Spleen (tissue), 11 donors: ENCODE results near the gene KIF21B. TPM values are rescaled to one million over a fixed set of nuclear protein-coding genes. Genes with fewer than 3 reads are reported as not detected.

ENCODE experiments used
- DNase-seq: peaks from one replicate; pipeline ENCODE4 v3.0.0-alpha.2; 2020
- H3K27ac ChIP-seq, 8 donors: fragments of 200-600 bp; sonication (generic) in 7 of 8; 1 replicate in 4 of 8; 2 replicates in 4 of 8; pipeline versions ENCODE4 v1.5.0 to v1.8.0; 2016 to 2021; ENCODE audit warnings: inconsistent platforms in 4 of 8, mild to moderate bottlenecking in 4 of 8, moderate library complexity in 1 of 8
- H3K27me3 ChIP-seq, 7 donors: fragments of 200-600 bp; sonication (generic) in 6 of 7; replicated peaks in 1 of 7; 1 replicate in 4 of 7; 2 replicates in 3 of 7; pipeline versions ENCODE4 v1.5.0 to v1.8.0; 2016 to 2021; ENCODE audit warnings: inconsistent platforms in 3 of 7, mild to moderate bottlenecking in 1 of 7
- H3K36me3 ChIP-seq, 6 donors: fragments of 200-600 bp; sonication (generic) in 5 of 6; 1 replicate in 4 of 6; 2 replicates in 2 of 6; pipeline versions ENCODE4 v1.5.0 to v1.8.0; 2016 to 2021; ENCODE audit warnings: inconsistent platforms in 2 of 6
- H3K4me1 ChIP-seq, 6 donors: fragments of 200-600 bp; sonication (generic) in 5 of 6; 1 replicate in 3 of 6; 2 replicates in 3 of 6; pipeline versions ENCODE4 v1.5.0 to v1.8.0; 2016 to 2021; ENCODE audit warnings: inconsistent platforms in 3 of 6
- H3K4me3 ChIP-seq, 8 donors: fragments of 200-600 bp; sonication (generic) in 7 of 8; 1 replicate in 4 of 8; 2 replicates in 4 of 8; pipeline versions ENCODE4 v1.5.0 to v1.8.0; 2016 to 2021; ENCODE audit warnings: inconsistent platforms in 4 of 8, mild to moderate bottlenecking in 4 of 8, moderate library complexity in 2 of 8
- H3K9me3 ChIP-seq, 8 donors: fragments of 200-600 bp; sonication (generic) in 7 of 8; 1 replicate in 4 of 8; 2 replicates in 4 of 8; pipeline versions ENCODE4 v1.5.0 to v1.8.0; 2016 to 2021; ENCODE audit warnings: inconsistent platforms in 4 of 8
- POLR2A ChIP-seq, 3 donors: fragments of 450-650 bp; IDR thresholded peaks; one replicate each; pipeline ENCODE4 v1.5.1; 2017; ENCODE audit warnings: antibody characterized with exemption in 3 of 3, mild to moderate bottlenecking in 1 of 3
- POLR2AphosphoS5 ChIP-seq, 3 donors: sonication (generic); formaldehyde crosslinking; IDR thresholded peaks; one replicate each; pipeline ENCODE4 v1.5.1; 2017; ENCODE audit warnings: antibody characterized with exemption in 3 of 3
- WGBS, 5 donors: extraction: QIAGEN DNeasy Blood & Tissue Kit in 3 of 5; methylation state at CpG; one replicate each; pipeline versions ENCODE4 v1.1.5 to v1.1.7; 2013 to 2018; 5-methylcytosine and 5-hydroxymethylcytosine counted together
- intact Hi-C: fragments of 100-400 bp; cut with DNase I; formaldehyde crosslinking; loops from one replicate; pipeline ENCODE4 v1.15.0; 2023; ENCODE audit warnings: low total_unique reads
- polyA plus RNA-seq, 3 donors: library from polyadenylated mRNA; stranded (reverse); fragments of 200-250 nt; gene quantifications; one replicate each; pipeline ENCODE4 v1.2.1, GENCODE V29; 2013
- small RNA-seq, 4 donors: library from RNA; depleted of rRNA; stranded (forward); fragments of <200 nt; gene quantifications; one replicate each; pipeline ENCODE3, GENCODE V24; 2016
- total RNA-seq, 7 donors: library from RNA; depleted of rRNA in 3 of 7; stranded (reverse); fragments of >200 nt in 3 of 7; fragmentation: NEBNext Ultra II Directional in 4 of 7; extraction: Animal tissue kit (Norgen Biotek cat#: 25700) in 4 of 7; gene quantifications; one replicate each; pipeline versions ENCODE4 v1.1.0 to v1.2.1, GENCODE V29; 2016 to 2021
- TF ChIP-seq, protein P1 (sequence below), 11 experiments: fragments of 200-600 bp in 7 of 11; fragments of 450-650 bp in 4 of 11; sonication (generic) in 4 of 11; IDR thresholded peaks in 8 of 11; conservative IDR thresholded peaks in 3 of 11; 1 replicate in 7 of 11; 2 replicates in 4 of 11; pipeline versions ENCODE4 v1.4.0 to v1.8.0; 2016 to 2021; ENCODE audit warnings: antibody characterized with exemption in 11 of 11, inconsistent platforms in 4 of 11, mild to moderate bottlenecking in 1 of 11
- donor health status: healthy with polysubstance abuse.
- donor health status: DM: no; HTN: no; CAD: no; lungs with moderate emphysema.
- donor health status: DM: no; HTN: no; CAD: no.
- donor health status: Bipolar disorder and iron deficiency.
- donor health status: healthy.
- donor health status: DM: no; HTN: no; CAD: no.
- donor health status: DM: yes; HTN: yes; CAD: no.

KIF21B gene
- total and polyA plus RNA-seq, 10 donors: 3.0 to 49.0 (median 28.1) TPM

DNA sequence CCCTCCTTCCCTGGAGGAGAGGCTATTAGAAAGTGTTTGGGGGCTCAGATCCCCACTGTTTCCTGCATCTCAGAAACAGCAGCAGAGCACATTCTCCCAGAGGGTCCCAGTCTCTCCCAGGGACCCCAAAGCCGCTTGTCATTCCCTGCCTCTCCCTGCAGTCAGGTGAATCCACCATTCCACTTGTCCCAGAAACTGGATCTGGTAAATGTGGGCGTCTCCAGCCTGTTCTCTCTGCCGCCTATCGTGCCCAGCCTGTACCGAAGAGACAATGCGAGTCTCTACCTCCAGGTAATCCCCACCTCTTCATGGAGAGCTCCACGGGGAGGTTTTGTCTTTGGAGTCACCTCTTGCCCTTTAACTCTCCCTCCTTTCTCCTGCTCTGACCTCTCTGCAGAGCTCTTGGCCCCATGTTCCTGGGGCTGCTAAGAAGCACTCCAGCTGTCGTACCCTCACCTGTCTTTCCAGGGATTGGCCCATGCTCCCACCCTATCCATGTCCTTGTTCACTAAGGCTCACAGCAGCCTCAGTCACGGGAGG is 101.9 kb downstream of the KIF21B start:
- Histone ChIP-seq H3K4me1 (no peaks in the 10 kb centered on the region), H3K36me3 (no peaks in the 10 kb centered on the region), H3K4me3 (no peak overlapping the region), H3K9me3 (no peaks in the 10 kb centered on the region), H3K27me3 (no peaks in the 10 kb centered on the region), H3K27ac (no peak overlapping the region)
- no peak for TF ChIP-seq POLR2AphosphoS5 (IDR thresholded peaks at IDR 0.05)
- no peak for TF ChIP-seq POLR2A (IDR thresholded peaks at IDR 0.05)
- TF ChIP-seq, protein P1, sequence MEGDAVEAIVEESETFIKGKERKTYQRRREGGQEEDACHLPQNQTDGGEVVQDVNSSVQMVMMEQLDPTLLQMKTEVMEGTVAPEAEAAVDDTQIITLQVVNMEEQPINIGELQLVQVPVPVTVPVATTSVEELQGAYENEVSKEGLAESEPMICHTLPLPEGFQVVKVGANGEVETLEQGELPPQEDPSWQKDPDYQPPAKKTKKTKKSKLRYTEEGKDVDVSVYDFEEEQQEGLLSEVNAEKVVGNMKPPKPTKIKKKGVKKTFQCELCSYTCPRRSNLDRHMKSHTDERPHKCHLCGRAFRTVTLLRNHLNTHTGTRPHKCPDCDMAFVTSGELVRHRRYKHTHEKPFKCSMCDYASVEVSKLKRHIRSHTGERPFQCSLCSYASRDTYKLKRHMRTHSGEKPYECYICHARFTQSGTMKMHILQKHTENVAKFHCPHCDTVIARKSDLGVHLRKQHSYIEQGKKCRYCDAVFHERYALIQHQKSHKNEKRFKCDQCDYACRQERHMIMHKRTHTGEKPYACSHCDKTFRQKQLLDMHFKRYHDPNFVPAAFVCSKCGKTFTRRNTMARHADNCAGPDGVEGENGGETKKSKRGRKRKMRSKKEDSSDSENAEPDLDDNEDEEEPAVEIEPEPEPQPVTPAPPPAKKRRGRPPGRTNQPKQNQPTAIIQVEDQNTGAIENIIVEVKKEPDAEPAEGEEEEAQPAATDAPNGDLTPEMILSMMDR (IDR thresholded peaks at IDR 0.05 in 8 of 11, conservative IDR thresholded peaks at IDR 0.05 in 3 of 11): no peak
- DNase-seq: peak; percentile 6
- 79 to 93% (median 90%) methylated on average over 9 of the region's 9 CpGs for WGBS, 5 donors
- intact Hi-C loops: no loop called here

Small RNA genes lying within 50 kb of the gene (small RNA-seq; reads per million reads assigned to genes)
- gene RNU6-704P: 0 reads per million in 4 donors

Other genes starting within 250 kb of the KIF21B start
- gene GPR25, start 150.7 kb downstream of the KIF21B start, total RNA-seq: 1 to 10 TPM in 1 of 7 donors, under 1 TPM in 4, not detected in 2; 0.50 to 3.6 (median 0.80) TPM
- gene GPR25, start 150.7 kb downstream of the KIF21B start, polyA plus RNA-seq: under 1 TPM; 0.09 to 0.38 (median 0.14) TPM
- gene INAVA, start 128.8 kb downstream of the KIF21B start, total RNA-seq: 1 to 10 TPM in 1 of 7 donors, under 1 TPM in 3, not detected in 3; 0.32 to 1.4 (median 0.72) TPM
- under 1 TPM; 0.39 to 0.42 (median 0.39) TPM for gene INAVA, start 128.8 kb downstream of the KIF21B start, polyA plus RNA-seq
- gene CACNA1S, start 88.7 kb upstream of the KIF21B start, total RNA-seq: under 1 TPM in 2 of 7 donors, not detected in 5; 0.09 to 0.17 TPM
- under 1 TPM in 1 of 3 donors, not detected in 2; 0.04 TPM for gene CACNA1S, start 88.7 kb upstream of the KIF21B start, polyA plus RNA-seq
- under 1 TPM in 1 of 7 donors, not detected in 6; 0.85 TPM for gene ASCL5, start 103.5 kb upstream of the KIF21B start, total RNA-seq
- gene ASCL5, start 103.5 kb upstream of the KIF21B start, polyA plus RNA-seq: under 1 TPM; 0.06 to 0.09 (median 0.09) TPM
- 10 to 100 TPM; 21.5 to 50.3 (median 33.9) TPM for gene TMEM9, start 130.8 kb upstream of the KIF21B start, total RNA-seq
- 10 to 100 TPM; 28.2 to 39.8 (median 35.6) TPM for gene TMEM9, start 130.8 kb upstream of the KIF21B start, polyA plus RNA-seq
- gene IGFN1, start 167.1 kb upstream of the KIF21B start, total RNA-seq: not detected
- gene IGFN1, start 167.1 kb upstream of the KIF21B start, polyA plus RNA-seq: under 1 TPM; 0.02 to 0.03 (median 0.02) TPM